HG02938 (cell line): Measurements from ENCODE around the gene XRN2.
"Not testable (repeated sequence)": the region's sequence is repeated elsewhere in the genome, so short reads cannot be mapped to it uniquely, and the experiment has no call there.

Experiments used
- ATAC-seq: cut with Tn5 transposase; IDR thresholded peaks from one replicate; pipeline ENCODE4 v1.9.1; 2021; ENCODE audit warnings: mild to moderate bottlenecking, moderate library complexity; ENCODE audit not compliant: unreplicated experiment

XRN2 gene

GRCh38 chr20:21413996-21414395 is 110.9 kb downstream of the XRN2 start:
- ATAC-seq = not testable (repeated sequence)

GRCh38 chr20:21419147-21419546 is 116.0 kb downstream of the XRN2 start:
- ATAC-seq = not testable (repeated sequence)

- ATAC-seq = no peak
These were observed 118.6 kb downstream of the XRN2 start for GRCh38 chr20:21421601-21422236.

- ATAC-seq = not testable (repeated sequence)
These were observed 120.6 kb downstream of the XRN2 start for GRCh38 chr20:21423712-21424111.

- ATAC-seq = no peak
These were observed 121.7 kb downstream of the XRN2 start for GRCh38 chr20:21424846-21425245.

GRCh38 chr20:21430020-21430419 is 126.9 kb downstream of the XRN2 start:
- no peak for ATAC-seq

- no peak for ATAC-seq
These were observed 129.8 kb downstream of the XRN2 start for GRCh38 chr20:21432911-21433310.

- no peak for ATAC-seq
These were observed 130.3 kb downstream of the XRN2 start for GRCh38 chr20:21433329-21433890.

- no peak for ATAC-seq
These were observed 132.4 kb downstream of the XRN2 start for GRCh38 chr20:21435576-21435975.

GRCh38 chr20:21436205-21436604 is 133.1 kb downstream of the XRN2 start:
- no peak for ATAC-seq

GRCh38 chr20:21437248-21437647 is 134.1 kb downstream of the XRN2 start:
- no peak for ATAC-seq

GRCh38 chr20:21437816-21438215 is 134.7 kb downstream of the XRN2 start:
- ATAC-seq = no peak
